Esophagus muscularis mucosa (tissue), 4 donors: Measurements from ENCODE around the gene MAGI2. TPM values are rescaled to one million over a fixed set of nuclear protein-coding genes. Genes with fewer than 3 reads are reported as not detected.

Source experiments
- DNase-seq: peaks from one replicate; pipeline ENCODE4 v3.0.0-alpha.2; 2017; ENCODE audit errors: extremely low spot score
- H3K27ac ChIP-seq, 4 donors: fragments of 200-600 bp; sonication (generic); replicated peaks in 1 of 4; 1 replicate in 3 of 4; 2 replicates in 1 of 4; pipeline ENCODE4 v1.5.1; 2016 to 2019; ENCODE audit warnings: mild to moderate bottlenecking in 1 of 4
- H3K27me3 ChIP-seq, 4 donors: fragments of 200-600 bp; sonication (generic); one replicate each; pipeline versions ENCODE4 v1.5.1 to v1.6.0; 2016 to 2019
- H3K36me3 ChIP-seq, 4 donors: fragments of 200-600 bp; sonication (generic); one replicate each; pipeline ENCODE4 v1.5.1; 2016 to 2019
- H3K4me1 ChIP-seq, 4 donors: fragments of 200-600 bp; sonication (generic); one replicate each; pipeline ENCODE4 v1.5.1; 2016 to 2019
- H3K4me3 ChIP-seq, 4 donors: fragments of 200-600 bp; sonication (generic); 1 replicate in 2 of 4; 2 replicates in 2 of 4; pipeline ENCODE4 v1.5.1; 2016 to 2019; ENCODE audit warnings: mild to moderate bottlenecking in 4 of 4, moderate library complexity in 1 of 4
- H3K9me3 ChIP-seq, 4 donors: fragments of 200-600 bp; sonication (generic); 1 replicate in 3 of 4; 2 replicates in 1 of 4; pipeline ENCODE4 v1.5.1; 2016 to 2019
- CTCF ChIP-seq, 3 experiments: fragments of 200-600 bp in 2 of 3; fragments of 450-650 bp in 1 of 3; sonication (generic) in 2 of 3; IDR thresholded peaks; one replicate each; pipeline ENCODE4 v1.5.1; 2017 to 2019; ENCODE audit warnings: antibody characterized with exemption in 3 of 3, mild to moderate bottlenecking in 2 of 3, moderate library complexity in 1 of 3
- EP300 ChIP-seq: sonication (generic); formaldehyde crosslinking; IDR thresholded peaks from one replicate; pipeline ENCODE4 v1.6.1; 2017; ENCODE audit warnings: antibody characterized with exemption
- POLR2A ChIP-seq: fragments of 450-650 bp; IDR thresholded peaks from one replicate; pipeline ENCODE4 v1.6.1; 2017; ENCODE audit warnings: antibody characterized with exemption, moderate library complexity, mild to moderate bottlenecking, low read depth
- POLR2AphosphoS5 ChIP-seq, 2 donors: sonication (generic); formaldehyde crosslinking; IDR thresholded peaks; one replicate each; pipeline ENCODE4 v1.6.1; 2017; ENCODE audit warnings: antibody characterized with exemption in 2 of 2
- WGBS: methylation state at CpG from one replicate; pipeline ENCODE4 v1.1.5; 2018; 5-methylcytosine and 5-hydroxymethylcytosine counted together
- intact Hi-C: fragments of 100-400 bp; cut with DNase I; formaldehyde crosslinking; loops from one replicate; pipeline ENCODE4 v1.15.1; 2023
- total RNA-seq, 4 donors: library from RNA; depleted of rRNA; stranded (reverse); fragments of >200 nt; gene quantifications; one replicate each; pipeline versions ENCODE4 v1.1.0 to v1.2.1, GENCODE V29; 2016

Gene MAGI2
- total RNA-seq, 4 donors from 2014 or later = 14.4 to 22.3 (median 21.2) TPM

- WGBS = 97% methylated on average over 2 of the region's 2 CpGs
- intact Hi-C loops = no loop called here
- TF ChIP-seq POLR2AphosphoS5 (IDR thresholded peaks at IDR 0.05) = no peak
- TF ChIP-seq CTCF (IDR thresholded peaks at IDR 0.05) = no peak
- no peak for TF ChIP-seq POLR2A
- no peak for TF ChIP-seq EP300
- no peak for DNase-seq
- Histone ChIP-seq H3K36me3 (no peaks in the 10 kb centered on the region), H3K4me3 (no peak overlapping the region), H3K4me1 (no peaks in the 10 kb centered on the region), H3K9me3 (no peaks in the 10 kb centered on the region), H3K27ac (no peak overlapping the region), H3K27me3 (no peaks in the 10 kb centered on the region)
Measured at GRCh38 chr7:79211724-79212123, 241.7 kb downstream of the MAGI2 start.

GRCh38 chr7:79199961-79200360, 253.5 kb downstream of the MAGI2 start:
- H3K27ac ChIP-seq = no peak overlapping the region
- TF ChIP-seq CTCF (IDR thresholded peaks at IDR 0.05) (no peak), POLR2AphosphoS5 (IDR thresholded peaks at IDR 0.05) (no peak), POLR2A (no peak), EP300 (no peak)
- no peak for DNase-seq
- intact Hi-C loops = no loop called here
- H3K9me3 ChIP-seq = no peaks in the 10 kb centered on the region
- no peaks in the 10 kb centered on the region for H3K4me1 ChIP-seq
- H3K36me3 ChIP-seq = no peaks in the 10 kb centered on the region
- H3K27me3 ChIP-seq = no peaks in the 10 kb centered on the region
- H3K4me3 ChIP-seq = no peak overlapping the region
- 88% methylated on average over 2 of the region's 2 CpGs for WGBS

- TF ChIP-seq POLR2AphosphoS5 (IDR thresholded peaks at IDR 0.05) = no peak
- TF ChIP-seq EP300 = no peak
- no peak for TF ChIP-seq POLR2A
- no peak for TF ChIP-seq CTCF (IDR thresholded peaks at IDR 0.05)
Measured at GRCh38 chr7:79199266-79199665, 254.2 kb downstream of the MAGI2 start.

GRCh38 chr7:79185605-79186004, 267.9 kb downstream of the MAGI2 start:
- Histone ChIP-seq H3K4me3 (no peak overlapping the region), H3K36me3 (no peaks in the 10 kb centered on the region), H3K4me1 (no peaks in the 10 kb centered on the region), H3K27ac (no peak overlapping the region), H3K27me3 (no peaks in the 10 kb centered on the region), H3K9me3 (no peaks in the 10 kb centered on the region)
- WGBS = 85% methylated on average over 2 of the region's 2 CpGs
- no peak for DNase-seq
- intact Hi-C loops = no loop called here
- no peak for TF ChIP-seq EP300
- TF ChIP-seq POLR2A = no peak
- no peak for TF ChIP-seq CTCF (IDR thresholded peaks at IDR 0.05)
- TF ChIP-seq POLR2AphosphoS5 (IDR thresholded peaks at IDR 0.05) = no peak

More at GRCh38 chr7:79199266-79199665, 254.2 kb downstream of the MAGI2 start:
- 82% methylated on average over 6 of the region's 6 CpGs for WGBS
- Histone ChIP-seq H3K9me3 (no peaks in the 10 kb centered on the region), H3K4me3 (no peak overlapping the region), H3K27me3 (no peaks in the 10 kb centered on the region), H3K4me1 (no peaks in the 10 kb centered on the region), H3K36me3 (no peaks in the 10 kb centered on the region), H3K27ac (no peak overlapping the region)
- intact Hi-C loops = no loop called here
- DNase-seq = no peak

GRCh38 chr7:79182283-79182682, 271.2 kb downstream of the MAGI2 start:
- no peaks in the 10 kb centered on the region for H3K4me1 ChIP-seq
- intact Hi-C loops = no loop called here
- DNase-seq = no peak
- no peak overlapping the region for H3K4me3 ChIP-seq
- 42% methylated on average over 1 of the region's 1 CpG for WGBS
- H3K9me3 ChIP-seq = no peaks in the 10 kb centered on the region
- no peak for TF ChIP-seq POLR2A
- no peak for TF ChIP-seq POLR2AphosphoS5 (IDR thresholded peaks at IDR 0.05)
- TF ChIP-seq EP300 = no peak
- no peak for TF ChIP-seq CTCF (IDR thresholded peaks at IDR 0.05)
- no peaks in the 10 kb centered on the region for H3K27me3 ChIP-seq
- no peak overlapping the region for H3K27ac ChIP-seq
- no peaks in the 10 kb centered on the region for H3K36me3 ChIP-seq
